ENCODE measurements around the gene TENM4. TPM values are rescaled to one million over a fixed set of nuclear protein-coding genes. Genes with fewer than 3 reads are reported as not detected.

The TENM4 gene
- total and polyA plus RNA-seq, 2 of the 8 experiments (the other 6 are each of a cell fraction or from before 2014, with no cell fraction given) = 3.5 to 7.2 TPM

- Histone ChIP-seq H3K4me1 (replicated peaks in 1 of 4; ENCODE audit: control insufficient read depth in 3 of 4, insufficient read depth in 4 of 4, low read length in 3 of 4) (no peaks in the 10 kb centered on the region; a peak in 1 of 7 replicates), H3K4ac (replicated peaks; ENCODE audit: insufficient read length, low read depth, low read length) (no peak overlapping the region), H3K9ac (replicated peaks in 1 of 4; ENCODE audit: extremely low read depth in 1 of 4, low read depth in 3 of 4, low read length in 3 of 4) (no peak overlapping the region), H3K9me3 (ENCODE audit: insufficient read depth in 2 of 2, low read depth in 1 of 2, low read length in 1 of 2) (no peaks in the 10 kb centered on the region), H3K56ac (replicated peaks; ENCODE audit: insufficient read length, low read depth, low read length) (no peak overlapping the region), H3K23me2 (ENCODE audit: low read depth, low read length) (no peaks in the 10 kb centered on the region), H4K91ac (replicated peaks; ENCODE audit: insufficient read length, low read length) (no peak overlapping the region), H2BK12ac (ENCODE audit: low read depth, low read length) (no peak overlapping the region), H3K79me1 (ENCODE audit: low read depth, low read length) (peaks cover 2% of the 10 kb centered on the region; the same call in 1 of the 2 replicates), H3K27me3 (replicated peaks in 1 of 4; ENCODE audit: control insufficient read depth in 3 of 4, extremely low read depth in 1 of 4, insufficient read depth in 3 of 4, low read length in 3 of 4) (no peaks in the 10 kb centered on the region), H4K8ac (ENCODE audit: extremely low read depth, insufficient read depth, low read length) (no peak overlapping the region), H2AFZ (ENCODE audit: low read length) (no peak overlapping the region), H3K23ac (ENCODE audit: insufficient read length) (no peak overlapping the region), H2AK5ac (ENCODE audit: low read depth, low read length) (no peak overlapping the region), H3K27ac (ENCODE audit: low read depth, low read length) (no peak overlapping the region), H4K20me1 (replicated peaks in 1 of 2; ENCODE audit: control insufficient read depth in 1 of 2, insufficient read depth in 2 of 2, low read length in 2 of 2) (no peaks in the 10 kb centered on the region), H3K4me3 (ENCODE audit: extremely low read depth in 1 of 4, insufficient read depth in 2 of 4, low read depth in 3 of 4, low read length in 4 of 4) (no peak overlapping the region), H3K4me2 (ENCODE audit: insufficient read depth in 1 of 2, low read depth in 2 of 2, low read length in 2 of 2) (no peak overlapping the region), H4K5ac (ENCODE audit: insufficient read length, low read depth, low read length) (no peak overlapping the region), H3K14ac (ENCODE audit: insufficient read length) (no peak overlapping the region), H3K18ac (ENCODE audit: extremely low read depth, low read length) (no peak overlapping the region), H2BK5ac (ENCODE audit: low read depth, low read length) (no peak overlapping the region), H2BK15ac (ENCODE audit: low read length) (no peak overlapping the region), H2BK20ac (ENCODE audit: low read length) (no peak overlapping the region), H2BK120ac (replicated peaks; ENCODE audit: low read depth, low read length) (no peak overlapping the region), H3K79me2 (ENCODE audit: control insufficient read depth in 1 of 2, insufficient read depth in 2 of 2, low read length in 2 of 2) (no peaks in the 10 kb centered on the region), H3K36me3 (ENCODE audit: control insufficient read depth in 2 of 4, insufficient read depth in 4 of 4, low read length in 3 of 4) (no peaks in the 10 kb centered on the region)
- DNase-seq (ENCODE audit: low read depth in 1 of 2, low spot score in 2 of 2) (no peak), FAIRE-seq (no peak)
- POLR2A ChIA-PET (ENCODE audit: partially characterized antibody) = no interaction called here
- WGBS, 2 experiments (ENCODE audit: extremely low coverage in 1 of 2, insufficient coverage in 1 of 2, insufficient read length in 1 of 2, insufficient replicate concordance in 2 of 2, low coverage in 1 of 2, low lambda C conversion rate in 2 of 2, missing lambda C conversion rate in 1 of 2) = 99% methylated on average over 5 of the region's 5 CpGs; no CpG with 5 or more reads in 1 of the 2 experiments
- CTCF ChIA-PET (ENCODE audit: partially characterized antibody) = interaction anchor here (1.2 to 3.9 kb wide), 7 partner anchors 10 to 37 kb away, joined by 3 to 24 read pairs (median 7); no protein-coding TSS in a partner anchor
- no peak for TF ChIP-seq TBP (IDR thresholded peaks at IDR 0.05; ENCODE audit: low read depth, low read length)
- TF ChIP-seq GABPA (IDR thresholded peaks at IDR 0.05; ENCODE audit: borderline replicate concordance, insufficient read depth, low read length) = no peak
- TF ChIP-seq, protein P1, sequence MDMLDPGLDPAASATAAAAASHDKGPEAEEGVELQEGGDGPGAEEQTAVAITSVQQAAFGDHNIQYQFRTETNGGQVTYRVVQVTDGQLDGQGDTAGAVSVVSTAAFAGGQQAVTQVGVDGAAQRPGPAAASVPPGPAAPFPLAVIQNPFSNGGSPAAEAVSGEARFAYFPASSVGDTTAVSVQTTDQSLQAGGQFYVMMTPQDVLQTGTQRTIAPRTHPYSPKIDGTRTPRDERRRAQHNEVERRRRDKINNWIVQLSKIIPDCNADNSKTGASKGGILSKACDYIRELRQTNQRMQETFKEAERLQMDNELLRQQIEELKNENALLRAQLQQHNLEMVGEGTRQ (IDR thresholded peaks at IDR 0.05; ENCODE audit: low read length) = no peak
- no peak for TF ChIP-seq CHD2 (IDR thresholded peaks at IDR 0.05; ENCODE audit: low read length)
- no peak for TF ChIP-seq POU5F1 (IDR thresholded peaks at IDR 0.05; ENCODE audit: low read depth, low read length)
- no peak for TF ChIP-seq NRF1 (IDR thresholded peaks at IDR 0.05; ENCODE audit: low read depth, low read length)
- TF ChIP-seq TAF7 (optimal IDR thresholded peaks at IDR 0.05; ENCODE audit: borderline replicate concordance, low read depth, low read length) = no peak
- no peak for TF ChIP-seq KDM4A (IDR thresholded peaks at IDR 0.05; ENCODE audit: low read depth, low read length, severe bottlenecking)
- TF ChIP-seq HDAC6 (IDR thresholded peaks at IDR 0.05; ENCODE audit: low read depth, low read length) = no peak
- no peak for TF ChIP-seq RAD21 (IDR thresholded peaks at IDR 0.05 in 1 of 2, conservative IDR thresholded peaks at IDR 0.05 in 1 of 2; ENCODE audit: low read depth in 2 of 2, low read length in 2 of 2)
- no peak for TF ChIP-seq JUND (IDR thresholded peaks at IDR 0.05; ENCODE audit: low read length)
- no peak for TF ChIP-seq KDM1A (IDR thresholded peaks at IDR 0.05; ENCODE audit: borderline replicate concordance, low read length)
Measured at GRCh38 chr11:79363861-79364378, 76.9 kb downstream of the TENM4 start.
